ENCODE results near the gene GALNT14.

Gene GALNT14

GRCh38 chr2:31113765-31114164 lies 24.5 kb downstream of the GALNT14 start:
- TF ChIP-seq CTCF (IDR thresholded peaks at IDR 0.05), result no peak

GRCh38 chr2:31112544-31112943 lies 25.7 kb downstream of the GALNT14 start:
- TF ChIP-seq CTCF (IDR thresholded peaks at IDR 0.05), result no peak

GRCh38 chr2:31110998-31111397 lies 27.2 kb downstream of the GALNT14 start:
- TF ChIP-seq CTCF (IDR thresholded peaks at IDR 0.05), result no peak

GRCh38 chr2:31110431-31110830 lies 27.8 kb downstream of the GALNT14 start:
- no peak for TF ChIP-seq CTCF (IDR thresholded peaks at IDR 0.05)

GRCh38 chr2:31109633-31110192 lies 28.5 kb downstream of the GALNT14 start:
- TF ChIP-seq CTCF (IDR thresholded peaks at IDR 0.05), result no peak

GRCh38 chr2:31108561-31109286 lies 29.5 kb downstream of the GALNT14 start:
- no peak for TF ChIP-seq CTCF (IDR thresholded peaks at IDR 0.05)

- no peak for TF ChIP-seq CTCF (IDR thresholded peaks at IDR 0.05)
Measured at GRCh38 chr2:31107591-31108300, 30.5 kb downstream of the GALNT14 start.
